Stimulated activated naive CD8-positive, alpha-beta T cell treated with anti-CD3 and anti-CD28 coated beads, Interleukin-15, amount 100 ng/mL, for 72 hours (primary cell): ENCODE data around the gene SIAH2.

Source experiments
- ATAC-seq: fragments of 150-1000 bp; cut with Tn5 transposase; 2 replicates; pipeline ENCODE4 v1.10.0; 2021; ENCODE audit warnings: mild to moderate bottlenecking, moderate library complexity
- DNase-seq, 2 donors: peaks; one replicate each; pipeline ENCODE4 v3.0.0; 2021 to 2022
- H3K27ac Mint-ChIP-seq, 2 donors: one replicate each; pipeline ENCODE4 v1.8.0; 2022; ENCODE audit warnings: mild to moderate bottlenecking in 2 of 2, mixed read lengths in 2 of 2, moderate library complexity in 2 of 2
- H3K27me3 Mint-ChIP-seq: one replicate; pipeline ENCODE4 v1.8.0; 2022; ENCODE audit warnings: mixed read lengths
- H3K4me1 Mint-ChIP-seq: one replicate; pipeline ENCODE4 v1.8.0; 2022; ENCODE audit warnings: mild to moderate bottlenecking, mixed read lengths
- H3K4me3 Mint-ChIP-seq, 2 donors: one replicate each; pipeline ENCODE4 v1.8.0; 2022; ENCODE audit warnings: mild to moderate bottlenecking in 2 of 2, mixed read lengths in 2 of 2, moderate library complexity in 1 of 2
- H3K9me3 Mint-ChIP-seq, 2 donors: one replicate each; pipeline ENCODE4 v1.8.0; 2022; ENCODE audit warnings: mixed read lengths in 2 of 2

Gene SIAH2

DNA sequence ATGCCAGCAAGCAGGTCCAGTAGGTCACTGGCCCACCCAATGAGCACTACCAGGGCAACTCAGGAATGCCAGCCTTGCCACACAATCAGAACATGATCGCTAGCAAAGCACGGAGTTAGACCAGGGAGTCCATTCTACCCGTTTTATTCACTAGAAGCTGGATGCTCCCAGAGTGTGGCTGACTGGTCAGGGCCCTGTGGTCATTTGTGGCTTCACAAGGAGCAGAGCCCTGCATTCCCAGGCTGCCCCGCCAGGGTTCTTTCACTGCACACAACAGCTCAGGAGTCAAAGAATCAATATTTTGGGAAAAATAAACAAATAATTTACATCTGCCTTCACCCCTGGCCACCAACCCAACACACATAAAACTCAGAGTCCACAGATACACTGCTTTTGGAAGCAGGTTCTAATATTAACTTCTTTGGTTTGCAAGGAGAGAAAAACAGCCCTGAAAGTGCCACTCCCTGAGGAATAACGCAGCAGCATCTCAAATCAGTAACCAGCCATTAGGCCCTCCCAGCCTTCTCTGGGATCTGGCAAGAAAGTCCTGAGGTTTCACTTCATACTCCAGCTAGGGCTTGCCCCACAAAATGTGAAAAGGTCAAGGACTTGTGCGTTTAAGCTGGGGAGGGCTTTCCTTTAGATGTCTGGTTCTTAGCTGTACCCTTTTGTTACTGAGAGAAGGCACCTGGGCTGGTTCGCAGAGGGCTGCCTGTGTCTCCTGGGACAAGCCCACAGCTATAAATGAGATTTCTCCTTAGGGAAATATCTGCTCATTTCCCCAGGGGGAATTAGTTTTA is 16.0 kb downstream of the SIAH2 start:
- Mint-ChIP-seq H3K4me3 (peak overlapping the region; percentile 28 to 45), H3K4me1 (peaks cover 98% of the 10 kb centered on the region), H3K27me3 (no peaks in the 10 kb centered on the region), H3K9me3 (no peaks in the 10 kb centered on the region), H3K27ac (peak overlapping the region; percentile 19 to 69)
- DNase-seq = no peak
- no peak for ATAC-seq

DNA sequence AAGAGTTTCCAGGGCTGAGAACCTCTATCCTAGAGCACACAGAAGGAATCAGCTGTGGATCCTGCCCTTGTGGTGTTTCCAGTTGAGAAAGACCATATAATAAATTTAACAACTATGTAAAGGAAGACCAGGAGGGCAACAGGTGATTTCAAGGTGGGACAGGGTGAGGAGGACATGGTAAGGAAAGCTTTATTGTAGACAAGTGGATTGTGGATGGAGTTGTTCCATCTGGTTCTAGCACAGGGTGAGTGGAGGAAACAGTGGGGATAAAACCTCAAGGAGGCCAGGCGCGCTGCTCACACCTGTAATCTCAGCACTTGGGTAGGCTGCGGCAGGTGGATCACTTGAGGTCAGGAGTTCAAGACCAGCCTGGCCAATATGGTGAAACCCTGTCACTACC is 17.1 kb downstream of the SIAH2 start:
- H3K27ac Mint-ChIP-seq = peak overlapping the region; percentile 49 to 55
- peak overlapping the region; percentile 0 to 54 for H3K4me3 Mint-ChIP-seq
- ATAC-seq = no peak

DNA sequence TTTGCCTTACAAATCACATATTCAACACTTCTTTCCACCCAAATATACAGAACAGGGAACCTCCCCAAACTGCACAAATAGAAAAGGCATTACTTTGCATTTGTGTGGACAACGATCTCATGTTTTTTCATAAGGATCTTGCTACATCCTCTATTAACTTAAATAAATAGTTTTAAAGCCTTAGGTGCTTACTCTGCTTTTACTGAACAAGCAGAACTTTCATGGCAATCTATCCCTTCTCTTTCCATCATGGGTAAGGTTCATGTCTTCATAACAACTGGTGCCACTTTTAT is 18.1 kb downstream of the SIAH2 start:
- no peaks in the 10 kb centered on the region for H3K9me3 Mint-ChIP-seq
- H3K27me3 Mint-ChIP-seq = no peaks in the 10 kb centered on the region
- H3K27ac Mint-ChIP-seq = peak overlapping the region in 1 of 2 donors; percentile 77
- H3K4me3 Mint-ChIP-seq = peak overlapping the region in 1 of 2 donors; percentile 54
- ATAC-seq (no peak), DNase-seq (no peak)
- peaks cover 98% of the 10 kb centered on the region for H3K4me1 Mint-ChIP-seq

More for the DNA sequence above, 17.1 kb downstream of the SIAH2 start:
- no peaks in the 10 kb centered on the region for H3K27me3 Mint-ChIP-seq
- H3K9me3 Mint-ChIP-seq = no peaks in the 10 kb centered on the region
- H3K4me1 Mint-ChIP-seq = peaks cover 98% of the 10 kb centered on the region
- no peak for DNase-seq

DNA sequence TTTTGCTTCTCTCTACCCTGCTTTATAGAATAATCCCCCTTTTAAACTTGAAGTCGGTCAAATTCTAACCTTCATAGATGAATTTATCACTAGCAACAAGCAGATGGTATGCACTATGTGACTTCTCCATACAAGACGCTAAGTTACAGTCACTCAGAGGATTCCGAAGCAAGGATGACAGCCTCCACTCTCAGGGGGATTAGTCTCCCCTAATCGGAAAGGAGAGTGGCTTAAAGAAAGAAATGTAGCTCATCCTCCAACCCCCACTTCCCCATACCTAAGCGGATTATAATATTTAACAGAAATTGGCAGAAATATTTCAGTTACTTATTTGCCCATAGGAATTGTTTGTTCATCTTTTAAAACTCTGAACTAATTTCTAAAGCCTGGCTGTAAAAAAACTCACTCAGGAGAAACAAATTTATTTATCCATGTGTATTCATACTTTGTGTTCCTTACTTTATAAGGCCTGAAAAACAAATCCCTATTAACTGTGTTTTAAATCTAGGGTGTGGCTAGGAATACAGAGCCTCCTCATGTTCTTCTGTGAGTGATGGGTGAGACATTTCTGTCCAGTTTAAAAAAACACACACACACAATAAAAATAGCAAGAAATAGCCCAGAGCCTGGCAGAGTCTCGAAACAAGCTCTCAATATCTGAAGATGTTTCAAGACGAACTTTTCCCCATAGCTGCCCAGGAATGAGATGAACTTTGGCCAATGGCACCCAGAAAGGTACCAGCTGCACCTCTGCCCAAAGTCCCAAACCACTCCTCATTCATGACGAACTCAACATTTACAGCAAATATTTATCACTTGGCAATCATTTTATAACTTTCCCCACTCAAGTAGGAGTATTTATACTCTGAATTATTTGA is 18.7 kb downstream of the SIAH2 start:
- no peaks in the 10 kb centered on the region for H3K9me3 Mint-ChIP-seq
- DNase-seq = no peak
- peaks cover 99% of the 10 kb centered on the region for H3K4me1 Mint-ChIP-seq

DNA sequence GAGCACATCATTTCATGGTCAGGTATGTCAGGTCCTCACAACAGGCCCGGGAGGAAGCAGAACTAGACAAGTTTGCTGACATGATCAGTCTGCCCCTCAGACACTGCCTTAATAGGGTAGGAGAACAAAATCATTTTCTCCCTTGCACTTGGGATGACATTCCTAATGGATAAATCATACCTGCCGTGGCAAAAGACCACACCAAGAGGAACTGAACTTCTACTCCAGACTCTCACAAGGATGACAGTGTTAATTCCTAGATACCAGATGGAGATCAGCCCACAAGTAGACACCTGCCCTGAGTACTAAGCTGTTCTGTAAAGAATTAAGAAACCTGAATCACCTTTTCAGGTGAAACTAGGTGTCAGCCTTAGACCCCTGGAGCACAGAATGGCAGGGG is 19.5 kb downstream of the SIAH2 start:
- no peak for DNase-seq
- ATAC-seq = no peak
- H3K27ac Mint-ChIP-seq = peak overlapping the region; percentile 34 to 85
- H3K4me1 Mint-ChIP-seq = peaks cover 99% of the 10 kb centered on the region
- H3K9me3 Mint-ChIP-seq = no peaks in the 10 kb centered on the region
- H3K4me3 Mint-ChIP-seq = peak overlapping the region in 1 of 2 donors; percentile 13
- H3K27me3 Mint-ChIP-seq = no peaks in the 10 kb centered on the region

More for the DNA sequence above, 18.7 kb downstream of the SIAH2 start:
- Mint-ChIP-seq H3K27ac (peak overlapping the region; percentile 7 to 85), H3K27me3 (no peaks in the 10 kb centered on the region), H3K4me3 (peak overlapping the region in 1 of 2 donors; percentile 54)
- no peak for ATAC-seq

DNA sequence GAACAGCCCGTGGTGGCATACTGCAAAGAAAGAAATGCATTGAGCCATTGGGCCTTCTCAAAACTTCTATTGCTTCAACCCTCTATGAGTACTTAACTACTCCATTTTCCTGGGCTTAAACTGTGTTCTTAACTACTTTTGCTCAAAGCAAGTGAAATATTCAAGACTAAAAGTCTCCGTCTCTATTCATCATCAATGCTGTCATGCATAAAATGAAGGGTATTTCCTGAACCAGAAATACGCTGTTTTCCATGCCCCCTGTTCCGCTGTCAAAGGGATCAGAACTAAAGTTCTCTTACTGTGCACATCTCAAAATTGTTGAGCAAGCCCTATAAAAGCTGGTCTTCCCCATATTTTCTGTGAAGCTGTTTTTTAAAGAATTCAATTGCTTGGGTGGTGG is 20.3 kb downstream of the SIAH2 start:
- ATAC-seq = no peak
- H3K9me3 Mint-ChIP-seq = no peaks in the 10 kb centered on the region
- peak overlapping the region in 1 of 2 donors; percentile 29 for H3K27ac Mint-ChIP-seq
- H3K4me3 Mint-ChIP-seq = peak overlapping the region; percentile 2 to 53
- no peak for DNase-seq
- H3K4me1 Mint-ChIP-seq = peaks cover 100% of the 10 kb centered on the region
- no peaks in the 10 kb centered on the region for H3K27me3 Mint-ChIP-seq

DNA sequence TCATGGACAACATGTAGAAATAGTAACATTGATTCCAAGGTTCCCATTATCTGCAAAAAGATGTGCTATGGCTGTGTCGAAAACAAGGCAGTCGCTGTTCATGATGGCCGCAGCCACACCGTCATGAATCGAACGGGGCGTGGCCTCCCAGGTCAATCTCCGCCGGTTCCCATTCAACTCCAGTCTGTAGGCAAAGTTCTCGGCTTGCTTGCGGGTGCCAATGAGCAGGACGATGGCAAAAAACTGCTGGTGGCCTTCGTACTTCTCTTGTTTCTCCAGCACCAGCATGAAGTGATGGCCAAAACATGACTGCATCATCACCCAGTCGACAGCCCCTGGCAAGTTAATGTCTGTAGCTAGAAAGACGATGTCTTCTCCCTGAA is 20.8 kb downstream of the SIAH2 start:
- DNase-seq (no peak), ATAC-seq (no peak)
- H3K27me3 Mint-ChIP-seq = no peaks in the 10 kb centered on the region
- H3K9me3 Mint-ChIP-seq = no peaks in the 10 kb centered on the region
- H3K4me3 Mint-ChIP-seq = peak overlapping the region; percentile 27 to 53
- peak overlapping the region; percentile 29 to 59 for H3K27ac Mint-ChIP-seq
- H3K4me1 Mint-ChIP-seq = peaks cover 100% of the 10 kb centered on the region

DNA sequence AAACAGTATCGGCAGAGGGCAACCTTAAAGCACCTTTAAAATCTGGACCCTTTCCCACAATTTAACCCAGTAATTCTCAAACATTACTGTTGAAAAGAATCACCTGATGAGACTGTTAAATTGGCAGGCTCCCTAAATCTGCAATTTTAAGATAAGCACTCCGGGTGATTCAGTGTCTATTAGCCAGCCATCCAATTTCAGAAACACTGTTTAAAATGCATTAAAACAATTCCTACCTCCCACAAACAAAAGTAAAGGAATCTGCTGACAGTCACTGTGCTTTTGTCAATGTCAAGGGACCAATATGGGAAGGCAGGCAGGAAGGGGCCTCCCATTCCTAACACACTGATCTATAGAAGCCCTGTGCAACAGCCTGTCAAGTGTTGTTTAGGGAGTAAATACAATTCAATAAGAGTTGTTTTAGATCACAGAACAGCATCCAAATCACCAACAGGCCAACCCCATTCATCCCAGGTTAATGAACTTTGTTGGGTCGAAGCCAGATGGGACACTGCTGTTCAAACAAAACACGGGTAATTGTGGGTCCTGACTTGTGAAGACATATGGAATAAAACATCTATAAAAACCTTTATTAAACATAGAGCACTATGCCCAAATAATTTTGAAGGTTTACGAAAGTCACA is 21.4 kb downstream of the SIAH2 start:
- no peak for DNase-seq

DNA sequence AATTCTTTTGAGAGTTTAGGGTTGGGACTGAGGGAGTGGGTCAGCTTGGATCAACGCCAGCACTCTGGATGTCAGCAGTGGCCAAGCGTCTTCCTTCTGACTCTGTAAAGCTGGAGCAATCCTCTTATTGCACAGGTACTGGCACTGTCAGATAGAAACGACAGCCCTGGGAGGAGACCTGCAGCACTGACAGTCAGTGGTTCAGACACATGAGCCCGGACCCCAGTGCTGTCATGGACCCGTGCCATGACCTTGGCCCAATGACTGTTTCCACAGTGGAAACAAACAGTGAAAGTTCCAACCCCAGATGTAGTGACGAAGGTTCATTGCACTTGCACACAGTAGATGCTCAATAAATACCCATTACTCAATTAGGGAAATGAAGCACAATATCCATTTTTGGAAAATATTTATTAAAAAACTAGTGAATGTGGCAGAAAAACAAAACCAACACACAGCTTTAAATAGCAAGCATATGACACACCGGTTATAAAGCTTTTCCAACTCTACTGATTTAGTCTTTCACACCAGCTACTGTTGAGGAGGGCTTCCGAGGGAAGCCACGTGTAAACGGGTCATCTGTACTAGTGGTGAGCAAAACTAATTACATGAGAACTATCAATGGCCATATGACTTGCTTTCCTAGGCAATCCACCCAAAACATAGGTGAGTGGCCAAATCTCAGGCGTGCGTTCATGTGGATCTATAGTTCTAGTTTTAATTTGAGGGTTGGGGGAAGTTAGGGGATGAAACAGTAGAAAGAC is 22.1 kb downstream of the SIAH2 start:
- H3K4me3 Mint-ChIP-seq = peak overlapping the region; percentile 72 to 79
- no peaks in the 10 kb centered on the region for H3K27me3 Mint-ChIP-seq
- peaks cover 100% of the 10 kb centered on the region for H3K4me1 Mint-ChIP-seq
- peak; percentile 46 for ATAC-seq
- DNase-seq = peak; percentile 33 to 64
- H3K27ac Mint-ChIP-seq = peak overlapping the region; percentile 90 to 97
- no peaks in the 10 kb centered on the region for H3K9me3 Mint-ChIP-seq

More for the DNA sequence above, 21.4 kb downstream of the SIAH2 start:
- H3K27me3 Mint-ChIP-seq = no peaks in the 10 kb centered on the region
- peak overlapping the region in 1 of 2 donors; percentile 90 for H3K27ac Mint-ChIP-seq
- ATAC-seq = no peak
- peak overlapping the region; percentile 72 to 79 for H3K4me3 Mint-ChIP-seq
- peaks cover 100% of the 10 kb centered on the region for H3K4me1 Mint-ChIP-seq
- H3K9me3 Mint-ChIP-seq = no peaks in the 10 kb centered on the region

DNA sequence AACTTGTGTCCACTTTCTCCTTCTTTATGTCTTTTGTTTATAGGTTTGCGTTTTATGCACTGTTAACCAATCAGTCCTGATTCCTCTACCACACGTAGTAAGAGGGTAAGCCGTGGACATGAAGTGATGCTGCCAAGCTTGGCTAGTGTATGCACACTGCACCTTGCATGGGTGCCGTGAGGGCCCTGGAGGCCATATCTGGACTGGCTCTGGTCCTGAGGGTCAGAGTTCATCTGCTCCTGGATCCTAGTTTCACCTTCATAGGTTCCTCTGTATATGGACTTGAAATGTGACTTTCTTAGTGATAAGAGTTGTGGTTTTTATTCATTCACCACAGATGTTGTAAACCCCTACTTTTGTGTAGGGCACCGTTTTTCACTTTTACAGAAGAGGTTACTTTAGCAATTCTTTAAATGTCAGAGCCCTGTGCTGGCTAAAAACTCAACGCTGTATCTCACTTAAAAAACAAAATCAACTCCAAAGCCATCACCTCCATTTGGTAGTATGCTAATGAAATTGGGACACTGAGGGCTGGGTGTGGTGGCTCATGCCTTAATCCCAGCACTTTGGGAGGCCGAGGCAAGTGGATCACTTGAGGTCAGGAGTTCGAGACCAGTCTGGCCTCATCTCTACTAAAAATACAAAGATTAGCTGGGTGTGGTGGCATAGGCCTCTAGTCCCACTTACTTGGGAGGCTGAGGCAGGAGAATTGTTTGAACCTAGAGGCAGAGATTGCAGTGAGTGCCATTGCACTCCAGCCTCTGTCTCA is 22.9 kb downstream of the SIAH2 start:
- Mint-ChIP-seq H3K27me3 (no peaks in the 10 kb centered on the region), H3K9me3 (no peaks in the 10 kb centered on the region), H3K4me3 (peak overlapping the region; percentile 72 to 79), H3K4me1 (peaks cover 100% of the 10 kb centered on the region), H3K27ac (peak overlapping the region; percentile 90 to 97)
- ATAC-seq (peak; percentile 65), DNase-seq (peak; percentile 54 to 62)

DNA sequence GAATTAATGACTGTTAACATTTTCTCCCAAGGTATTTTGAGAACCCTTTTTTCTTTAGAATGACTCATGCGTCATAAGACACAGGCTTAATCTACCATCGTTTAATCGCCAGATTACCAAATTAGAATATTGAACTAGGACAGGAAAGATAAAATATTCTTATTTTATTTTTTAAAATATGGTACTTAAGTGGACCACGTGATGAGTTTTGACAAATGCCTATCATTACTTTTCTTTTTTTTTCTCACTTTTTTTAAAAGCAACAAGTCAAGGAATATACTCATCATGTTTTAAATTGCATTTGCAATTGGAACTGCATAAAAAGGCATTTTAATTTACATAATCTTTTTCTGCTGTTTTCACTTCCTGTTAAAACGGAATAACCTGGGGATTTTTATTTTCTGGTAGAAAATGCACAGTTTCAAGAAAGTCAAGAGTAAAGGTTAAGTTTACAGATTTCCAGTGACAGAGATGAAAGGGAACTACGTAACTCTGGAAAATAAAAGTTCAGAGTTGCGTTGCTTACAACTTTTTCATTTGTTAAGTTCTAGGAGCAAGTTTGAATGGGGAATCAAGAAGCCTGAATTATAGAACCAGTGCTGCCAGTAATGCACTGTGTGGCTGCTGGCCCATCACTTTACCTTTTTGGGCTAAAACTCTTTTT is 23.6 kb downstream of the SIAH2 start:
- Mint-ChIP-seq H3K4me3 (peak overlapping the region; percentile 72 to 79), H3K27me3 (no peaks in the 10 kb centered on the region), H3K4me1 (peaks cover 96% of the 10 kb centered on the region), H3K9me3 (no peaks in the 10 kb centered on the region), H3K27ac (peak overlapping the region; percentile 90 to 97)
- DNase-seq (no peak), ATAC-seq (peak; percentile 32)

DNA sequence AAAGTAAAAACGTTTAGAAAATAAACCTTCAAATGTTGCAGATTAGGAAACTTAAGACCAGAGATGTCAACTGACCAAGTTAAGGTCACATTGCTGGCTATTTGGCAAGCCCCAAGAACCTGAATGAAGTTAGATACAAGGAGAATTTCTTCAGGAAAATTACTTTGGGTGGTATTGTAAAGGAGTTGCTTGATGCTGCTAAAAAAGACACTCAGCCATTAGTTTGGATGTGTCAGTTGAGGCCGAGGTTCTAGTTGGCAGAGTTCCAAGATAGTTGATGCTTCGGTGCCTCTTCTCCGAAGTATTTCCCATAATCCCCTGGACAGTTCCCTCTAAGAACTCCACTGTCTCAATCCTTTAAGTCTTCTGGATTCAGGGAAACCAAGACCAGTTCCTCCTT is 24.3 kb downstream of the SIAH2 start:
- no peak for ATAC-seq
- H3K27me3 Mint-ChIP-seq = no peaks in the 10 kb centered on the region
- peaks cover 96% of the 10 kb centered on the region for H3K4me1 Mint-ChIP-seq
- H3K27ac Mint-ChIP-seq = peak overlapping the region; percentile 77 to 90
- DNase-seq = no peak
- H3K4me3 Mint-ChIP-seq = peak overlapping the region; percentile 21 to 72
- H3K9me3 Mint-ChIP-seq = no peaks in the 10 kb centered on the region

DNA sequence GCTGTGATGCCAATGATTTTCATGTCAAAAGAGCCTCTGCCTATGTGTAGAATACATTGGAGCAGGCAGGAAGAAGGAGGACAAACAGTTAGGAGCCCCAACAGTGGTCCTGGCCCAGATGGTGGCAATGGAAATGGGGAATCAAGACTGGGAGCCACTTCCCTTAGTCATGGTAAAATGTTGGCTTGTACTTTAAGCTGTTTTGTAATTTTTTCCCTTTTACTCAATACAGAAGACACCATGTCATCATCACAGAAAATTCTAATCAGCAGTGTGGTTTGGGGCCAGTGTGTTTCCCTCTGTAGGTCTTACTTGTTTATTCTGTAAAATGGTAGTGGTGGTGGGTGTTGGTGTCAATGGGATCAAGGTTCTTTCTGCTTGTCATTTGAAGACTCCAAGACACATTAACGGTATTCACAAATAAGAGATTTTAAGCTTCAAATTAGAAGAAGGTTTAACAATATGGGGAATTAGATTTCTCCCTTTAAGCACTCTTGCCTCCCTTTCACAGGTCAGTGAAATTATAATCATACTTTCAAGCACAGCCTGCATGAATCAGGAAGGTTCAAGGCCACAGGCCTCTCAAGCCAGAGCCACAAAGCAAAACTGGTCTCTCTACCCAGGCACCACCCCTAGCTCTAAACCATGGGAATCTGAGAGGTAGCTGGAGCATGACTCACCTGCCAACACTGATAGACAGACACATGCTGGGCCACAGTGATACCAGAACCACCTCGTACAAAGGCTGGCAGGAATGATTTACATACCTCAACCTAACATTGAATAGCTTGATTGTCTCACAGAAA is 24.9 kb downstream of the SIAH2 start:
- Mint-ChIP-seq H3K9me3 (no peaks in the 10 kb centered on the region), H3K27me3 (no peaks in the 10 kb centered on the region), H3K27ac (peak overlapping the region; percentile 77 to 90), H3K4me3 (peak overlapping the region; percentile 21 to 72), H3K4me1 (peaks cover 96% of the 10 kb centered on the region)
- peak; percentile 82 for ATAC-seq
- DNase-seq = peak; percentile 44 to 79
